Islet precursor cell (in vitro differentiated cells): ENCODE results near the gene PKM.

Source experiments
- DNase-seq: peaks from one replicate; pipeline ENCODE4 v3.0.0-alpha.2; 2018

The PKM gene

GRCh38 chr15:72155003-72155621, 75.9 kb downstream of the PKM start:
- DNase-seq = no peak

DNA sequence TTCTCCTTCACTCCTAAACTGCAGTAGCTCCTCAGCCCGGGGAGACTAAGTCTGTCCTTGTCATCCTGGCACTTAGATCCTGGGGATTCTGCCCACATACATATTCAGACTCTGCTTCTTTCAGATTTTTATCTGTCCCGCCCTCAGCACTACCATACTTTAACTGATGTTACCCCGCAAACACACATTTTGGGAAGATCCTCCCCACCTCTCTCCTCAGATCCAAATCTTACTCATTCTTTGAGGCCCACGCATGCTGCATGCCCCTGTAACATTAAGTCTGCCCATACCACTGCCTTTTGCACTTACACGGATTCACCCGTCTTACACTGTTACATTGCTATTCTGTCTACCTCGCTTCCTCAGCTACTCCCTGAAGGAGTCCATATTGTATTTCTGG, 76.7 kb downstream of the PKM start:
- DNase-seq = no peak

- DNase-seq = no peak
These were observed 77.6 kb downstream of the PKM start for GRCh38 chr15:72153269-72154000.
